NCI-H1105 treated with DMSO at 0.1 percent for 48 hours (cell line): Measurements from ENCODE around the gene SH3GL3.

Source experiments
- DNase-seq: peaks from one replicate; lab custom pipeline; 2025; lab: John Stamatoyannopoulos, UW

SH3GL3 gene

DNA sequence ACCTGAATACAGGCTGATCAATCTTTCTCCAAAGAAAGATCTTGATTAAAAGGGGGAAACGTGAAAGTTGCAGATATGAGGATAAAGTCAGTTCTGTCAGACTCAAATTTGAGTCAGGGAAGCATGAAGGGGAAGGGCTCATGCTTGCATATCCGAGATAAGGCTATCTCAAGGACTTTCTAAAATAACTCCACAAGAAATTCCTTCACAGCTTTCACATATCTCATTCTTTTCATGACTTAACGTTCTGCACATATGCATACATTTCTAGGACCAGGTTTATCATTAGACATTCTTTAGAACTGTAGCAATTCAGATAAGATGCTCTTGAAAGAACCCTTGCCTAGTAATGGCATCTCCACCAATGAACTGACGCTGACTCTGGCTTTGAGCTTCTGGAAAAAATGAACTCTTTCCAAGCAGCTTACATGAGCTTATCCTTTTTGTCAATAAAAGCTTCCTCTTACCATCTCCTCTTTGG is 15.9 kb downstream of the SH3GL3 start:
- DNase-seq, result no peak

DNA sequence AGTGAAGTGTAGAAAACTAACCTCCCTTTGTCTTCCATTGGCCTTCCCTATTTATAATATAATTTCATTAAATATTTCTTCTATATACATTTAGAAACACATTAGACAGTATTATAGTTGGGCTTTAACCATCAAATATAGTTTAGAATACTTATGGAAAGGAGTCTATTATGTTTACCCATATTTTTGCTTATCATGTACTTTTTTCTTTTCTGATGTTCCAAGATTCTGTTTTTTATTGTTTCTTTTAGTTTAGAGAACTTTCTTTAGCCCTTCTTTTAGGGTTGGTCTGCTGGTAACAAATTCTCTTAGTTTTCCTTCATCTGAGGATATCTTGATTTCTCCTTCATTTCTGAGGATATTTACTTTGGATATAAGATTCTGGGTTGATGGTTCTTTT is 23.7 kb downstream of the SH3GL3 start:
- no peak for DNase-seq

DNA sequence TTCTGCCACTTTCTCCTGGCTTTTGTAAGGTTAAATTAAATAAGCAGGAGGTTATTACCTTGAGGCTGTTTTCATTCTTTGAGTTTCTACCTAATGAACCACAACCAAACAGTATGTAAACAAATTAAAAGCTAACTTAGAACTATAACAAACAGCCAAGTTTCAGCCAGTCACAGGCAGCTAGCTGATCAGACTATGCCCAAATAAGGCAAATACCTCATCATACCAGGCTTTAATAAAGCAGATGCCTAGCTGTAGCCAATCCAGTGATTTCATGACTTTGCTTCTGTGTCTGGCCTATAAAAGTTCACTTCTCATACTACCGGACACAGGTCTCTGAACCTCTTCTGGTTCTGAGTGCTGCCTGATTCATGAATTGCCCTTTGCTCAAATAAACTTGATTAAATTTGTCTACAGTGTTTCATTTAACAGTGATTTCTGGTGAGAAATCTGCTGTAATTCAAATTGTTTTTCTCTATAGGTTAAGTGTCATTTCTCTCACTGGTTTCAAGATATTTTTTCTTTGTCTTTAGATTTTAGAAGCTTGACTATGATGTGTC is 24.2 kb downstream of the SH3GL3 start:
- no peak for DNase-seq

DNA sequence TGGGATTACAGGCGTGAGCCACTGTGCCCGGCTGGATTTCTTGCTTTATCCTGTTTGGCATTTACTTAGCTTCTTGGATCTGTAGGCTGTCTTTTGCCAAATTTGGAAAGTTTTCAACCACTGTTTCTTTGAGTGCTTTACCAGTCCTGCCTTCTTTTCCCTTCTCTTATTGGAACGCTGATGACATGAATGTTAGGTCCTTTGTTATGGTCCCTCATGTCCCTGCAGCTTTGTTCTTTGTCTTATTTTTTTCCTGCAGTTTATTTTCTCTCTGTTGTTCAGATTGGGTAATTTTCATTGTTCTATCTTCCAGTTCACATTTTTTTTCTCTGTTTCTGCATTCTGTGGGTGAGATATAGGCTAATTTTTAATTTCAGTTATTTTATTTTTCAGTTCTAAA is 25.0 kb downstream of the SH3GL3 start:
- DNase-seq, result no peak

DNA sequence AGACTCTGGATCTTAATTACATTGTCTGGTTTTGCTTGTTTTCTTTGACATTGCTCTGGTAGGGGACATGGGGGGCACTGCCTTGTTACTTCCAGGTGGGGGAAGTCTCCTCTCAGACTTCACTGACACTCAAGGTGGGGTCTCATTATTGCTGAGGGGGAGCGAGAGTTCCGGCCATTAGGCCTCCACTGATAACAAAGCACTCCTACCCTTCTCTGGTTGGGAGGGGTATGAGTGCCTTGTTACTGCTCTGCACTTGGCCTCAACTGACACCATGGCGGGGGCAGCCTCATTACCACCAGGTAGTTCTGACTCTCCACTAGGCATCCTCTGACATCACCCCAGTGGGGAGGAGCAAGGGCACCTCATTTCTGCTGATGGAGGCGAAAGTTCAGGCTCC is 25.7 kb downstream of the SH3GL3 start:
- no peak for DNase-seq

DNA sequence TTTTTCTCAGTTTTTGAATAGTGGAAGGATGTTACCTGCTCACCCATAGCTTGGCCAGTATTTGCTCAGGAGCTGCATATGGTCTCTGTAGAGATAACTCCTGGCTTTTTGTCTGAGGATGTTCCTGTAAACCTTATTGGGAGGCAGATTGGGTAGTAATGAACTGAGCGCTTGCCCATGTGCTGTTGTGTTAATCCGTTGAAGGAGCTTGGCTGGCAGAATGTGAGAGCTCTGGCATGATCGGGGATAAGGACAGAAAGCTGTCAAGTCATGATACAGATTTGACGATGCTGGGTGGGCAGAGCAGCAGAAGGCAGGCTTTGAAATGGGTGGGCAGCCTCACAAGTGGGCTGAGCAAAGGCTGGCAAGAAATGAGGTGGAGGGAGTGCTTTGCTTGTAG is 27.4 kb downstream of the SH3GL3 start:
- no peak for DNase-seq

DNA sequence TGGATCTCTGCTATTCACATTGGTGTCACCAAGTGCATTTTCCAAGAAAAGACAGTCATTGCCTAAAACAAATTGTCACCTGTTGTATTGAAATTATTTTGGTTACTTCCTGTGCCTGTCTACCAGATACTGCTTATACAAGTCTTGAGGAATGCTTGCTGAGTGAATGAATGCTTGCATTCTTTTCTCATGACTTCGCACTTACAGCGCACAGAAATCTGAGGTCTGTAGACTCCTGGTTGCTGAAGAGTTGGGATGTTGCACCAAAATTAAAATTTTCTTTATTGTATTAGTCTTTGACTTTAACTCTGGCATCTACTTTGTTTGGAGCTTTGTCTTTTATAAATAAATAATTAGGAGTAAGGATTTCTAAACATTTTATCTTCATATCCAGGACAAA is 28.4 kb downstream of the SH3GL3 start:
- no peak for DNase-seq

DNA sequence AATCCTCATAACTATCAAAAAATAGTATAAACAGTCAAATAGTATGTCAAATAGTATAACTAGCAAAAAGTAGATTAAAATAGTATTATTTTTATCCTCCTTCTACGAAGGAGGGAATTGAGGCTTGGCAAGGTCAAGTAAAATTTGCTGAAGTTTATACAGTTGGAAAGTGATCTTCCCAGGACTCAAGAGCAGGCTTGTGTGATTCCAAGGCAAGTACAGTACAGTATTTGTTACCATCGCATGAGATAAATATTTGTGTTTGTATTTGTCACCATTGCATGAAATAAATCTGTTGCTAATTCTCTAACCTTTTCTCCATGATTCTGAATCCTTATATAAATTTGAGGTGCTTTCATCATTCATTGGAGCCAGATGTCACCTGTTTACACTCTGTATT is 28.9 kb downstream of the SH3GL3 start:
- no peak for DNase-seq

DNA sequence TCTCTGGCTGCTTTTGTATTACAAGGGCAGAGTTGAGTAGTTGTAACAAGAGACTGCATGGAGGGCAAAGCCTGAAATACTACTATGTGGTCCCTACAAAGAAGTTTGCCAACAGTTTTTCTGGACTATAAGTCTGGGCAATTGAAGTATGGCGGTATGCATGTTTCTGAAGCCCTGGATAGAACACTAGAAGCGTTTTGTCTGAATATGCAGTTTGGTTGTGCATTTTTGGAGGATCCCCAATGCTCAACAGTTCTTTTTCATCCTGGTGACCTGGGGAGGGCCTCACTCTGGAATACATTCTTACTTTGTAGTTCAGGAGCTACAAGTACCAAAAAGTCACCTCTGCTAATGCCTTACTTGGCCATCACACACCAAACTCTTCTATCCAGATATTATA is 29.6 kb downstream of the SH3GL3 start:
- DNase-seq, result no peak

DNA sequence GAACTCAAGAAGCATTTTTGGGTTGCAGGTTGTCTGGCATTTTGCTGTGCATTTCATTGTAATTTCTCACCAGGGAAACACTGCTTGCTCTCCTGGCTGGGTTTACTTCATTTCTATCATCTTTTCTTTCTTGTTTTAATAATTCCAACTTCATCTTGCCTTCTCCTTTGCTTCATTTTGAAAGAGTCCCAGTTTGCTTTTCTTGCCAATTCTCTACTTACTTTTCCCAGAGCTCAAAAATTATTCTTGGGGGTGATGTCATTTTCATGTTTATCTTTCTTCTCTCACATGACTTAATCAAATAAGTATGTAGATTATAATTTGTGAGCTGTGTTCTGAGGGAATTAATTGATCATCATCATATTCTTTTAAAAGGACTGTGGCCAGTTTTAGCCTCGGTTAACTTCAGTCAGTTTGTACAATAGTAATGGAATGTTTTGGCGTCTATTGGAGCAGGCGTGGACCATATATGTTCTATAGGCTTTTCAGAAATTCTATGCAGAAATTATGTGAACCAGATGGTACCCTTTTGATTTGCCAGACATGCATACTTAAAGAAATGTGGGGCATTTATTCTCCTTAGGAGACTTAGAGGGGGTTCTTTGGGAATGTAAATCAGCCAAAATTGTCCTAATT is 30.1 kb downstream of the SH3GL3 start:
- no peak for DNase-seq

DNA sequence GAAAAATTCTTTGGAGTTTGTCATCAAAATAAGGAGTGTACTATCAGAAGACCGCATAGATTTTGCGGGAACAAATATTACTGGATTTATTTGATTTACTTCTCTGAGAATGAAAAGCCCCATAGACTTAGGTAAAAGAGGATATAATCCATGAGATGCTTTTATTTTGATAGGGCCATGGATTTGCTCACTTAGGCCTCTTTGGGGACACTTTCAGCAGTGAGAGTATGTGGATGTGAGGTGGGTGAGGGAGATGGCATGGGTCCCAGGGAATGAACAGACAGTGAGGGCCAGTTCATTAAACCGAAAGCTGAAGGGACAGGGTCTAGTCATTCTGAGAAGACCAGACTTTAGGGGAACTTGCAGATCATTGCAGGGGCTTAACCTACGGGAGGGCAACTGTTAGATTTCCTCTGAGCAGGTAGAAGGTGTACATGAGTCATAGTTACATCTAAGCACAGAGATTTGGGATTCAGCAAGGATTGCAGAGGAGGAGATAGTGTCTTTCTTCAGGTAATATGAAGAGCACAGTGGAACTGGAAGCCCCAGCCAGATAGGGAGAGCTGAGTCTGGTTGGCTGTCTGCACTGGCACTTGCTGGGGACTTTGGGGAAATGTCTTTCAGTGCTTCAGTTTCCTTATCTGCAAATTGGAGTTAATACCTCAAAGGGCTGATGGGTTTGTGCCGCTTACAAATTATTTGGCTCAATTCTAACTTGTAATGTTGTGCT is 30.8 kb downstream of the SH3GL3 start:
- DNase-seq, result no peak

DNA sequence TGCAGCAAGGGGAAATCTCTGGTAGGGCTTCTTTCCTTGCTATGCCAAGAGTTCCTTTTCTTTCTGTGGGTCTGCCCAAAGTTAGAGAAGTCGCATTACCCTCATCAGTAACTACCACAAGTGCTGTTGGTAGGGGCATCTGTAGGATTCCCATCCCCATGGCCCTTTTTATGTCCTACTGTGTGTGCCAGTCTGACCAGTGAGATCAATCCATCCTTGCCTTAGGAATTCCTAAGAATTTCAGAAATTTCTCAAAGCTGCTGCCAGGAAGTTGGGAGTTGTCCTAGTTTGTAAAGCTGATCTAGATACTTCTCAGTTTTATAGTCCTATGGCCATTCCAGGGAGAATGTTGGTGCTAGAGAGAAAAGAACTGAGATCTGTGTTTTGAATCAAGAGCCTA is 36.5 kb downstream of the SH3GL3 start:
- no peak for DNase-seq

DNA sequence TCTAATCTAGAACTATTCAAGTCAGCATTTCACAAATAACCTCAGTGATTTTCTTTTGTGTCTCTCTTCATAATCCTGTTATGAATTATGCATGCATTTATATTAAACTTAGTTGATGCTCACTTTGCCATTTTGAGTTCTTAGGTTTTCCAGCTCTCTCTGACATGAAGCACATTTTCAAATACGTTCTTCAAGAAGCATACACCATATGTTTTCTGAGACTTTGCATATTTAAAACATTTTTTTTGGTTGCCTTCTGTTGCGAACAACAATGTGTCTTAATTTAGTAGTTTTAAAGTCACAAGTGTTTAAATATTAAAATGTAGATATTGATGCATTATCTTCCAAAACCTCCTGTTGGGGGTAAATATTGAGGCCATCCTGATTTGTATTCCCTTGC is 37.5 kb downstream of the SH3GL3 start:
- no peak for DNase-seq

DNA sequence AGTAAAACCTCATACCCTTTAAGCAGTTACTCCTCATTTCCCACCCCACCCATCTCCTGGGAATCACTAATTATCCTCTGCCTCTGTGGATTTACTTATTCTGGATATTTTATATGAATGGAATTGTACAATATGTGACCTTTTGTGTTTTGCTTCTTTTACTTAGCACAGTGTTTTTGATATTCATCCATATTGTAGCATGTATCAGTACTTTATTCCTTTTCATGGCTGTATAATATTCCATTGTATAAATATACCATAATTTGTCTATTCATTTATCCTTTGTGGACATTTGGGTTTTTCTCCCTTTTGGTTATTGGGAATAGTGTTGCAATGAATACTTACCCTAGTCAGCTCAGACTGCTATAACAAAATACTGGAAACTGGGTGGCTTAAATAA is 39.2 kb downstream of the SH3GL3 start:
- DNase-seq, result no peak

DNA sequence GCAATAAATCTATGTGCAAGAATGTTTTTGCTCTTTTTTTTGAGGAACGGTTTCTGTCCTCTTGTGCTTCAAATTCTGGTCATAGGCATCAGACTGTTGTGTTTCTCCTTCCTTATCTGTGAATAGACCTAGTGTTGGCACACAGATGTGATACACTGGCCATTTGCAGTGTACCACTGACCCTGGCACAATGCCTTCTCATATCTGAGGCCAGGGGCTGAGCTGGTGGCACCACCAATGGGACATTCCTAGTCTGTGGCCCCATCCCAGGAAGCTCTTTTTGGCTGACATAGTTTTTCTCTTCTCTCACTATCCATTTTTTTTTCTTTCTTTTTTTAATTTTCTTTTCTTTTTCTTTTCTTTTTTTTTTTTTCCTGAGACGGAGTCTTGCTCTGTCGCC is 40.4 kb downstream of the SH3GL3 start:
- DNase-seq, result no peak

DNA sequence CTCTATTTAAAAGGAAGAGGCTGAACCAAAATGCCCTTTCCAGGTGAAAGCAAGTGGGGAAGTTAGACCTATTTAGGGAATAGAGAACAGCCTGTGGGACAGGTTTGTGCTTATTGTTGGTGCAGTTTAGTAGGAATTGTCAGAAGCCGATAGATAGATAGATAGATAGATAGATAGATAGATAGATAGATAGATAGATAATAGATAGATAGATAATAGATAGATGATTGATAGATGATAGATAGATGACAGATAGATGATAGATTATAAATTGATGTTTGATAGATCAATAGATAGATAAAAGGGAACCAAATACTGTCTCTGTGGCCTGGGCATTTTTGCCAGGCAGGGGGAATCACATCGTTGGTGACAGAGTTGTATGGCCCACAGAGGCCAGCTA is 42.5 kb downstream of the SH3GL3 start:
- no peak for DNase-seq

DNA sequence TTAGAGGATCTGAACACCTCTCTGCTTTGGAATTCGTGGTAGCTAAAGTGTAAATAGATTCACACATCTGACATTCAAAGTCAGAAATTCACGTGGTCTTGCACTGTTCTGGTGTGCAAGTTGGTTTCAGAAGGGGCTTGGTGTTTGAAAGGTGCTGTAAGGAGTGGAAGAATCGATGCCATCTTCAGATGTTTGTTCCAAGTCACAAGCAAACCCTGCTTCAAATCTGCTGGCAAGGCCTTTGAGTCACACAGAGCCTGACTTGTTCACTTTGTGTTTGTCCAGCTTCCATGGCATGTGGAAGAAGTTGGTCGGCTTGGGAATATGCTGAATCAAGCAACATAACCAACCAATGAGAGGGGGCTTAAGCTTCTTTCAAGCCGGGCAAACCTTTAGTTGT is 44.3 kb downstream of the SH3GL3 start:
- no peak for DNase-seq

DNA sequence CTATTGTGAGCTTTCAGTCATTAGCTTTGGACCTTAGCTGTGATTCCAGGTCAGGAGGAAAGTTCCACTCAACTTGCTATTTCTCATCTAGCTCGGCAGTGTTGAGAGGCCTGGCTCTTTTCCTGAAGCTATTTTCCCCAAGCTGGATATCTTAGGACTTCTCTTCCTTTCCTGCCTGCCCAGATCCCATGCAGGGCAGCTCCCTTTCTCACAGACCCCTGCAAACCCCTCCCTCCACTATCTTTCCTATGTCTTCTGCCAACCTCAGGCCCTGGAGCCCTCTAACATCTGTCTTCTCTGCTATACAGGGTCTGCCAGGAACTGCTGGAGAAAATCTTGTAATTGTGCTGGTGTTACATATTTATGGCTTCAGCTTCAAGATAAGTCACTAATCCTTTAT is 49.6 kb downstream of the SH3GL3 start:
- DNase-seq, result no peak

DNA sequence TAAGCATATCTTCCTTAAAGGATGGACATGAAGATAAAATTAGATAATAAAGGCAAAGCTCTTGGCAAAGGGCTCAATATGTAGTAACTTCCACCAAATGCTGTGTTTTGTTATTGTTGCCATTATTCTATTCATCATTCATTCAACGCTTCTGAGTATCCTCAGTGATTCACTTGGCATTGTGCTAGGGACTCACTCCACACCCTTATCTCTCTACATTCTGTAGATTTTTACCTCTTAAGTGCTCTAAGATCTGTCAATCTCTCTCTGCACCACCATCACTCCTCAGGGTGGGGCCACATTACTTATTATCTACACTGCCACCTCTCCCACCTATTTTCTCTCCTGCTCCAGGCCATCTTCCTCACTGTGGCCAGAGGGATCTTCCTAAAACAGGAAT is 51.2 kb downstream of the SH3GL3 start:
- no peak for DNase-seq

DNA sequence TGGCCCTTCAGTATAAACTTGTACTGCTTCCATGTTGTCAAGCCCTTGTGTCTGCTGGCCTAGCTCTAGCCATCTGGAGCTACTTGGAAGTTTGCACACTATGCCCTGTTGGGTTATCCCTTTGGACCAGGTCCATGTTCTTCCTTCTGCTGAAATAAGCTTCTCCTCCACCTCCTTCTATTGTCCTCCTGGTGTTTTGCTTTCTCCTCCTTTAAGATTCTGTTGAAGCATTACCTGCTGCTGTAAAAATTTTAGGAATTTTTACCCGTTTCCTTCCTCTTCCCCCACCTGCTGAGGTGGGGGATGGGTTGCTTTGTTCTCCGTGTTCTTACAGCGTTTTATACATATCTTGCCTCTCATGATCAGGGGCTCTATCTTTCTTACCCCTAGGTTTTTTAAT is 51.7 kb downstream of the SH3GL3 start:
- no peak for DNase-seq

DNA sequence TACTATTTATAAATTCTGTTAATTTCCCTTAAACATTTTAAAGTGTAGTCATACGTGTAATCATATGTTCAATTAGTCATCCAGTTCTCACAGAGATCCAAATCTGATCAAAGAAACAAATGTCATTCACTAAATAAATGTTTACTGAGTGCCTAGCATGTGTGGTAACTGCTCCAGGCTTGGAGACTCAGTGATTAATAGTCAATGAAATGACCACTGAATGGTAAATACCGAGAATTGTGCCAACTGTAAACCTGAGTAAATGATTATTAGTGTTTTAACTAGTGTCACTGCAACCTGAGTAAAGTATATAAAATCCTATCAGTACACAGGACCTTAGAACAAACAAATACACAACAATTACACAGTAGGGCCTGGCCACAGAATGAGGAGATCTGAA is 52.3 kb downstream of the SH3GL3 start:
- no peak for DNase-seq

DNA sequence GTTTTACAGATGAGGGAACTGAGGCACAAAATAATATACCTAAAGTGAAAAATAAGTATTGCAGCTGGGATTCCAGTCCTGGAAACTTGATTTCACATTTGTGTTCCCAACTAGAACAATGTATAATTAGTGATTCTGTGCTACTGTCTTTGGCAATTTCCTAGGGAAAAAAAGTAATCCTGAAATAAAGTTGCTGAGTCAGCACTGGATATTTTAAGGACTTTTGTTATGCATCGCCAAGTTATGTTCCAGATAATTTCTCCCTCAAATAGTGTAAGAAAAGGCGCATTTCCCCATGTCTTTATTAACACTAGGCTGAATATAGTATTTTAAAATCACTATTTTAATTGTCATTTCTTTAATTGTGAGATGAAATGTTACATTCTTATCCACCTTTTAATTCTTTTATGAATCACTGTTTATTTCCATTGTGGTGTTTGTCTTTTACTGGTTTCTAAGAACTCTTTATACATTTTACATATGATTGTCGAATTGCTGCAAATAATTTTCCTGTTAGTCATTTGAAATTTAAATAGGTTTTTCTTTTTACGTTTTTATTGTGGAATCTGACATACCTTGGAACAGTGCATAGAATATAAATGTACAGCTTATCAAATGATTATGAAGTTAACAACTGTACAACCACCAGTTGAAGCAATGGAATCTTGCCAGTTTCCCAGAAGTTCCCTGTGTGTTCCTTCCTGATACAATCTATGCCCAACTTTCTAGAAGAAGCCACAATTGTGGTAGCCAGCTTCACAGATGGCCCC is 56.6 kb downstream of the SH3GL3 start:
- DNase-seq, result no peak

DNA sequence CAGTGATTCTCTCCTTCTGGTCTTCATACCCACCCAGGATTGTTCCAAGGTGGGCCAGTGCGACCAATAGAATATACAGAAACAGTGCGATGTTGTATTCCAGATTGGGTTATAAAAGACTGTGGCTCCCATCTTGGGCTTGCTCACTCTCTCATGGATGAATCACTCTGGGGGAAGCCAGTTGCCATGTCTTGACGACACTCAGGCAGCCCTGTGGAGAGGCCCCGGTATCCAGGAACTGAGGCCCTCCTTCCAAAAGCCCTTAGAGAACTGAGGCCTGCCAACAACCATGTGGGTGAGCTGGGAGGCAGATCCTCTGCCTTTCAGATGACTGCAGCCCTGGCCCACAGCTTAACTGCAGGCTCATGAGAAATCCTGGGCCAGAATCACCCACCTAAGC is 57.2 kb downstream of the SH3GL3 start:
- DNase-seq, result no peak
